Measurements from ENCODE around the gene ADGRG3. TPM values are rescaled to one million over a fixed set of nuclear protein-coding genes. Genes with fewer than 3 reads are reported as not detected.

The ADGRG3 gene
- total and polyA plus RNA-seq, 2 of the 8 experiments (the other 6 are each of a cell fraction or from before 2014, with no cell fraction given), result 0.28 to 0.98 TPM

DNA sequence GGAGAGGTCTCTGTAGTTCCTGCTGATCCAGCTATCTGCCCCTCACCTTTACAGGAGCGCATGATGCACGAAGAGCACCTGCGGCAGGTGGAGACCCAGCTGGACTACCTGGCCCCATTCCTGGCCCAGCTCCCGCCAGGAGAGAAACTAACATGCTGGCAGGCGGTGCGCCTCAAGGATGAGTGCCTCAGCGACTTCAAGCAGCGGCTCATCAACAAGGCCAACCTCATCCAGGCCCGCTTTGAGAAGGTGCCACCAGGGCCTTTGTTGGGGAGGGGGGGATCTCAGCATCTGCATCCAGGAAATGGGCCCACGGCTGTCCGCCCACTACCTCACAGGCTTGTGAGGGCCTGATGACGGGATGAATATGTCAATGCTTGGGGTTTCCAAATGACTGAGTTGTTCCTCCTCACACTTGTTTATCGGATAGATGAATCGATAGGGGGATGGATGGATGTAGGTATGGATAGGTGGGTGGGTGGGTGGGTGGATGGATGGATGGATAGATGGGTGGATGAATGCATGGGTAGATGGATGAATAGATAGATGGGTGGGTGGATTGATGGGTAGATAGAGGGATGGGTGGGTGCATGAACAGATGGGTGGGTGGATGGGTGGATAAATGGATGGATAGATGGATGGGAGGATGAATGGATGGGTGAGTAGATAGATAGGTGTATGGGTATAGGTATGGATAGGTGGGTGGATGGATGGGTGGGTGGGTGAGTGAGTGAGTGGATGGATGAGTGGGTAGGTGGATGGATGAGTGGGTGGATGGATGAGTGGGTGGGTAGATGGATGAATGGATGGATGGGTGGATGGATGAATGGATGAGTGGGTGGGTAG is 60.5 kb downstream of the ADGRG3 start (continued):
- TF ChIP-seq CHD2 (IDR thresholded peaks at IDR 0.05; ENCODE audit: low read length) (no peak), GTF2F1 (IDR thresholded peaks at IDR 0.05; ENCODE audit: borderline replicate concordance, low read depth, low read length) (no peak), SP2 (IDR thresholded peaks at IDR 0.05; ENCODE audit: low read length) (no peak), SRF (IDR thresholded peaks at IDR 0.05; ENCODE audit: low read depth, low read length) (no peak), TEAD4 (IDR thresholded peaks at IDR 0.05; ENCODE audit: low read depth, low read length) (no peak), BCL11A (IDR thresholded peaks at IDR 0.05; ENCODE audit: low read depth in 2 of 2, low read length in 2 of 2) (no peak)
